Measurements from ENCODE around the gene NDUFAF3.

DNA sequence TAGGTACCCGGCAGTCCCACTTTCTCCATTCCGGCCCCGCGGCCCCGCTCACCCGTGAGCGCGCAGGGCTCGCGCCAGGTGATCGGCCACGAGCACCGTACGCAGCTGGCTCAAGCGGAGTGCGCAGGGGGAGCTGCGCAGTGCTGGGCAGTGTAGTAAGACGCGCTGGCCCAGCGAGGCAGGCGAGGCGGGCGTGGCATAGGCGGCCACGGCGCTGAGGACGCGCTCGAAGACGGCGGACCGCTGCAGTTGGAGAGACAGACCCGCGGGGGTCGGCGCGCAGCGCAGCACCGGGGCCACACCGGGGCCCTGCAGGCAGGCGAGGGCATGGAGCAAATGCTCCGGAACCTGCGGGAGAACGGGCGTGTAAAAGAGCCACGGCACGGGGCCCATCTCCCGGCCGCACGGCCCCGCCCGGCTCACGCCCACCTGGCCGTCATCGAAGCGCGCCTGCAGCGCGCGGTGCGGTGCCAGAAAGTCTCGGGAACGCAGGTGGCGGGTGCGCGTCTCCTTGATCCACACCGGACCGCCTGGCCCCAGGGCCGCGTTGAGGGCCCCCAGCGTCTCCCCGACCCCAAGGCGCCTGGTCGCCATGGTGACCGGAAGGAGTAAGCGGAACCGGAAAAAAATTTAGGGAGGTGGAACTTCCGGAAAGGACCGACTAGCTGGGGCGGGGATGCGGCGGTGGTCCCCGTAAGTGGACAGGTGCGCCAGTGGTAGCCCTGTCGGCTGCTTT, 3.8 kb upstream of the NDUFAF3 start, which contains the start of gene DALRD3:
- TF ChIP-seq CTCF (IDR thresholded peaks at IDR 0.05; ENCODE audit: insufficient read depth, low read depth, low read length) (no peak), EZH2 (IDR thresholded peaks at IDR 0.05; ENCODE audit: insufficient read depth, low read length) (no peak)
